Measurements from ENCODE around the gene DGKE.

DGKE gene

GRCh38 chr17:56824503-56824902, 9.4 kb upstream of the DGKE start:
- H3K4me1 ChIP-seq (ENCODE audit: insufficient read depth, poor library complexity, severe bottlenecking), result no peaks in the 10 kb centered on the region

GRCh38 chr17:56826611-56827414, 7.1 kb upstream of the DGKE start:
- ATAC-seq (ENCODE audit: low read depth), result no peak
- no peak for DNase-seq (ENCODE audit: low spot score)
- H3K27ac ChIP-seq (ENCODE audit: poor library complexity, severe bottlenecking), result no peak overlapping the region
- H3K27me3 ChIP-seq (ENCODE audit: insufficient read depth, poor library complexity, severe bottlenecking), result no peaks in the 10 kb centered on the region
- no peaks in the 10 kb centered on the region for H3K36me3 ChIP-seq (ENCODE audit: low read depth)
- no peak for TF ChIP-seq CTCF (IDR thresholded peaks at IDR 0.05; ENCODE audit: poor library complexity, severe bottlenecking)
- H3K4me1 ChIP-seq (ENCODE audit: insufficient read depth, poor library complexity, severe bottlenecking), result no peaks in the 10 kb centered on the region
- H3K9me3 ChIP-seq (ENCODE audit: severe bottlenecking), result no peaks in the 10 kb centered on the region
- no peak overlapping the region for H3K4me3 ChIP-seq (ENCODE audit: severe bottlenecking)

More at GRCh38 chr17:56824503-56824902, 9.4 kb upstream of the DGKE start:
- DNase-seq (ENCODE audit: low spot score) (no peak), ATAC-seq (ENCODE audit: low read depth) (no peak)
- Histone ChIP-seq H3K27ac (ENCODE audit: poor library complexity, severe bottlenecking) (no peak overlapping the region), H3K4me3 (ENCODE audit: severe bottlenecking) (no peak overlapping the region), H3K9me3 (ENCODE audit: severe bottlenecking) (no peaks in the 10 kb centered on the region), H3K36me3 (ENCODE audit: low read depth) (no peaks in the 10 kb centered on the region), H3K27me3 (ENCODE audit: insufficient read depth, poor library complexity, severe bottlenecking) (no peaks in the 10 kb centered on the region)
- no peak for TF ChIP-seq CTCF (IDR thresholded peaks at IDR 0.05; ENCODE audit: poor library complexity, severe bottlenecking)

- no peak for TF ChIP-seq CTCF (IDR thresholded peaks at IDR 0.05; ENCODE audit: poor library complexity, severe bottlenecking)
- Histone ChIP-seq H3K27ac (ENCODE audit: poor library complexity, severe bottlenecking) (no peak overlapping the region), H3K27me3 (ENCODE audit: insufficient read depth, poor library complexity, severe bottlenecking) (no peaks in the 10 kb centered on the region), H3K9me3 (ENCODE audit: severe bottlenecking) (no peaks in the 10 kb centered on the region), H3K4me3 (ENCODE audit: severe bottlenecking) (no peak overlapping the region), H3K36me3 (ENCODE audit: low read depth) (peaks cover 7% of the 10 kb centered on the region), H3K4me1 (ENCODE audit: insufficient read depth, poor library complexity, severe bottlenecking) (peaks cover 16% of the 10 kb centered on the region)
- DNase-seq (ENCODE audit: low spot score), result no peak
- no peak for ATAC-seq (ENCODE audit: low read depth)
These were observed 3.1 kb upstream of the DGKE start for GRCh38 chr17:56830726-56831368.

GRCh38 chr17:56831369-56832095, 2.4 kb upstream of the DGKE start:
- no peak for TF ChIP-seq CTCF (IDR thresholded peaks at IDR 0.05; ENCODE audit: poor library complexity, severe bottlenecking)
- Histone ChIP-seq H3K27me3 (ENCODE audit: insufficient read depth, poor library complexity, severe bottlenecking) (no peaks in the 10 kb centered on the region), H3K36me3 (ENCODE audit: low read depth) (peaks cover 9% of the 10 kb centered on the region), H3K9me3 (ENCODE audit: severe bottlenecking) (no peaks in the 10 kb centered on the region), H3K4me1 (ENCODE audit: insufficient read depth, poor library complexity, severe bottlenecking) (peaks cover 21% of the 10 kb centered on the region), H3K4me3 (ENCODE audit: severe bottlenecking) (no peak overlapping the region), H3K27ac (ENCODE audit: poor library complexity, severe bottlenecking) (no peak overlapping the region)
- no peak for DNase-seq (ENCODE audit: low spot score)
- ATAC-seq (ENCODE audit: low read depth), result no peak
